ENCODE results near the gene ATP9A. TPM values are rescaled to one million over a fixed set of nuclear protein-coding genes. Genes with fewer than 3 reads are reported as not detected.

ATP9A gene
- total and polyA plus RNA-seq, 2 donors (not counting 1 experiment from before 2014, with no cell fraction given): 23.3 to 96.3 TPM

DNA sequence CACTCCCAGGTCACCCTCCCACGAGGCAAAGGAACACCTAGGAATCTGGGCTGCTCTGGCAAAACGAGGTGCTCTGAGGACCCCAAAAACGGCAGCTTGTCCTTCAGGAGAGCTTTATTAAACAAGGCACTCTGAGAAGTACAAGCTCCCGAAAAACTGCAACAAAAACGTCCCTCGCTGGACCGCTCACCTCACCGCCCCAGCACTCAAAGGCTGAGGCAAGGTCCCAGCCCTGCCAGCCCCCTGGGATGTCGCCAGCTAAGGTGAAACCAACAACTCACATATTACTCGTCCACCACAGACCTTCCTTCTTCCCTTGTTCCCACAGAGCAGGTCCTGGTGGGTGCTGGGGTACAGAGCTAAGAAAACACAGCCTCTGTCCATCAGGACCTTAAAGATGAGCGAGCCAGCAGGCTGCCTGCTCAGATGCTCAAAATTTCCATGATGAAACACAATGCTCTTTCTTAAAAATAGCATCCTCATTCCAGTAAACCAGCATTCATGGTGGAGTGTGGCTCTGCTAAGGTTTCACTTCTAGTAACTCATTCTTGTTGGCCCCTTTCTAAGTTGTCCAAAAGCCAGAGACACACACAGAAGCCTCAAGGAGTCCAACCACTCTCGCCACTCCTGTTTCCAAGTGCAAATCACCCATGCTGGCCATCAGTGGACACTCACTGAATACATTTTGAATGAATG lies 35.9 kb downstream of the ATP9A start:
- no peaks in the 10 kb centered on the region for H4K20me1 ChIP-seq (ENCODE audit: control insufficient read depth, extremely low read depth, insufficient read depth, low read length)
- peak overlapping the region; percentile 30 for H3K9ac ChIP-seq (ENCODE audit: insufficient read depth, low read length)
- H3K9me3 ChIP-seq (ENCODE audit: control insufficient read depth, insufficient read depth, low read depth, low read length): no peaks in the 10 kb centered on the region
- no peaks in the 10 kb centered on the region for H3K36me3 ChIP-seq (ENCODE audit: control insufficient read depth, insufficient read depth, low read length)
- no peaks in the 10 kb centered on the region for H3K27me3 ChIP-seq (ENCODE audit: control insufficient read depth, insufficient read depth, low read length)
- peaks cover 5% of the 10 kb centered on the region for H3K4me1 ChIP-seq (ENCODE audit: control insufficient read depth, extremely low read depth, insufficient read depth, low read length)
- H2AFZ ChIP-seq (ENCODE audit: low read length): peak overlapping the region; percentile 59
- peak overlapping the region; percentile 79 for H3K4me2 ChIP-seq (ENCODE audit: extremely low read depth, insufficient read depth, low read length)
- peak overlapping the region; percentile 25 to 57 (median 30) for H3K4me3 ChIP-seq (replicated peaks in 1 of 4; ENCODE audit: control extremely low read depth in 1 of 4, insufficient read depth in 1 of 4, low read depth in 3 of 4, low read length in 4 of 4)
- peak overlapping the region; percentile 68 for H3K27ac ChIP-seq (ENCODE audit: insufficient read depth, low read length)
- H3K79me2 ChIP-seq (ENCODE audit: control insufficient read depth, insufficient read depth, low read length): no peaks in the 10 kb centered on the region
- TF ChIP-seq, protein P1, sequence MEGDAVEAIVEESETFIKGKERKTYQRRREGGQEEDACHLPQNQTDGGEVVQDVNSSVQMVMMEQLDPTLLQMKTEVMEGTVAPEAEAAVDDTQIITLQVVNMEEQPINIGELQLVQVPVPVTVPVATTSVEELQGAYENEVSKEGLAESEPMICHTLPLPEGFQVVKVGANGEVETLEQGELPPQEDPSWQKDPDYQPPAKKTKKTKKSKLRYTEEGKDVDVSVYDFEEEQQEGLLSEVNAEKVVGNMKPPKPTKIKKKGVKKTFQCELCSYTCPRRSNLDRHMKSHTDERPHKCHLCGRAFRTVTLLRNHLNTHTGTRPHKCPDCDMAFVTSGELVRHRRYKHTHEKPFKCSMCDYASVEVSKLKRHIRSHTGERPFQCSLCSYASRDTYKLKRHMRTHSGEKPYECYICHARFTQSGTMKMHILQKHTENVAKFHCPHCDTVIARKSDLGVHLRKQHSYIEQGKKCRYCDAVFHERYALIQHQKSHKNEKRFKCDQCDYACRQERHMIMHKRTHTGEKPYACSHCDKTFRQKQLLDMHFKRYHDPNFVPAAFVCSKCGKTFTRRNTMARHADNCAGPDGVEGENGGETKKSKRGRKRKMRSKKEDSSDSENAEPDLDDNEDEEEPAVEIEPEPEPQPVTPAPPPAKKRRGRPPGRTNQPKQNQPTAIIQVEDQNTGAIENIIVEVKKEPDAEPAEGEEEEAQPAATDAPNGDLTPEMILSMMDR (conservative IDR thresholded peaks at IDR 0.05 in 1 of 2, IDR thresholded peaks at IDR 0.05 in 1 of 2; ENCODE audit: low read depth in 1 of 2, low read length in 2 of 2): no peak
- no peak for TF ChIP-seq EZH2 (IDR thresholded peaks at IDR 0.05; ENCODE audit: low read length, missing control alignments)
- peak; percentile 61 to 75 for DNase-seq (ENCODE audit: low read depth in 2 of 2)

DNA sequence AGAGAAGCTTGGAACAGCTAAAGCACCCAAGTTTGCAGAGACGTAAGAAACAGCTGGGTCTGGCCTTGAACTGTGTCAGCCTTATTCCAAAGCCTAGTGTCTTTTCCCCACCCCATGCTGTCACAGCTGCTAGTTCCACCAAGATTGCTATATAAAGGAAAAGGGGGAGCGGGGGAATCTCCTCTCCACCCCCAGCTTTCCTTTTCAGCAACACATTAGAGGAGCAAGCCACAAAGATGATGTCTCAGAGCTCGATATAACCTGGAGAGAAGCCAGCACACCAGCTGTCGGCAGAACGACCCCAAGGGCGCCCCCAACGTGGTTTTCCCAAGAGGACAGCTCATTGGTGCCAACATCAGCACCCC lies 36.5 kb downstream of the ATP9A start:
- Histone ChIP-seq H3K27ac (ENCODE audit: insufficient read depth, low read length) (peak overlapping the region; percentile 68), H3K27me3 (ENCODE audit: control insufficient read depth, insufficient read depth, low read length) (no peaks in the 10 kb centered on the region), H3K9ac (ENCODE audit: insufficient read depth, low read length) (no peak overlapping the region), H3K9me3 (ENCODE audit: control insufficient read depth, insufficient read depth, low read depth, low read length) (no peaks in the 10 kb centered on the region), H4K20me1 (ENCODE audit: control insufficient read depth, extremely low read depth, insufficient read depth, low read length) (no peaks in the 10 kb centered on the region), H3K4me3 (replicated peaks in 1 of 4; ENCODE audit: control extremely low read depth in 1 of 4, insufficient read depth in 1 of 4, low read depth in 3 of 4, low read length in 4 of 4) (peak overlapping the region; percentile 25 to 57 (median 30)), H3K4me1 (ENCODE audit: control insufficient read depth, extremely low read depth, insufficient read depth, low read length) (peaks cover 5% of the 10 kb centered on the region), H3K36me3 (ENCODE audit: control insufficient read depth, insufficient read depth, low read length) (no peaks in the 10 kb centered on the region), H3K4me2 (ENCODE audit: extremely low read depth, insufficient read depth, low read length) (peak overlapping the region; percentile 79), H2AFZ (ENCODE audit: low read length) (peak overlapping the region; percentile 59), H3K79me2 (ENCODE audit: control insufficient read depth, insufficient read depth, low read length) (no peaks in the 10 kb centered on the region)
- TF ChIP-seq, protein P1 (conservative IDR thresholded peaks at IDR 0.05 in 1 of 2, IDR thresholded peaks at IDR 0.05 in 1 of 2; ENCODE audit: low read depth in 1 of 2, low read length in 2 of 2): no peak
- no peak for TF ChIP-seq EZH2 (IDR thresholded peaks at IDR 0.05; ENCODE audit: low read length, missing control alignments)
- peak; percentile 50 to 58 for DNase-seq (ENCODE audit: low read depth in 2 of 2)

DNA sequence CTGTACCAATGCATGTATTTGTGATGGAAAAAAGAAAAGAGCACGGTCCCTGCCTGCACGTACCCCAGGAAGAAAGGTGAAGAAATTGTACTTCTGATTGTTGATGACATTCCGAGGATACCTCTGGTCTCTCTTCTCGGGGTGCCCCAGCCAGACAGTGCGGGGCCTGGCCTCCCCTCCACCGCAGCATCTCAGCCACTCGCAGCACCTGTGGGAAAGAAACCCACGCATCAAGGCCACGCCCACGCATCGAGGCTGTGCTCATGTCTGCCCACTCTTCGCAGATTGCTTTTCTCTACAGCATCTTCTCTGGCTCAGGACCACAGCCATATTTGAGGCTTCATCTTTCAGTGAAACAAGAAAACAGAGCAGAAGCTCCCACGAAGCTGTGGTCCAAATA lies 38.4 kb downstream of the ATP9A start:
- Histone ChIP-seq H3K27me3 (ENCODE audit: control insufficient read depth, insufficient read depth, low read length) (no peaks in the 10 kb centered on the region), H3K4me2 (ENCODE audit: extremely low read depth, insufficient read depth, low read length) (no peak overlapping the region), H4K20me1 (ENCODE audit: control insufficient read depth, extremely low read depth, insufficient read depth, low read length) (no peaks in the 10 kb centered on the region), H3K36me3 (ENCODE audit: control insufficient read depth, insufficient read depth, low read length) (no peaks in the 10 kb centered on the region), H3K79me2 (ENCODE audit: control insufficient read depth, insufficient read depth, low read length) (no peaks in the 10 kb centered on the region), H3K27ac (ENCODE audit: insufficient read depth, low read length) (no peak overlapping the region), H3K9me3 (ENCODE audit: control insufficient read depth, insufficient read depth, low read depth, low read length) (no peaks in the 10 kb centered on the region), H2AFZ (ENCODE audit: low read length) (no peak overlapping the region), H3K4me3 (replicated peaks in 1 of 4; ENCODE audit: control extremely low read depth in 1 of 4, insufficient read depth in 1 of 4, low read depth in 3 of 4, low read length in 4 of 4) (no peak overlapping the region), H3K4me1 (ENCODE audit: control insufficient read depth, extremely low read depth, insufficient read depth, low read length) (peaks cover 5% of the 10 kb centered on the region), H3K9ac (ENCODE audit: insufficient read depth, low read length) (no peak overlapping the region)
- TF ChIP-seq EZH2 (IDR thresholded peaks at IDR 0.05; ENCODE audit: low read length, missing control alignments): no peak
- no peak for DNase-seq (ENCODE audit: low read depth in 2 of 2)
